Colon (tissue), 2 donors: Measurements from ENCODE around the gene SACS.
"Not testable (repeated sequence)": the region's sequence is repeated elsewhere in the genome, so short reads cannot be mapped to it uniquely, and the experiment has no call there.

ENCODE experiments used
- FAIRE-seq: peaks from 2 replicates; lab custom pipeline; 2012; peaks lifted over from hg19 to GRCh38; lab: Jason Lieb, UNC
- donor health status: control.
- donor health status: control.

The SACS gene

DNA sequence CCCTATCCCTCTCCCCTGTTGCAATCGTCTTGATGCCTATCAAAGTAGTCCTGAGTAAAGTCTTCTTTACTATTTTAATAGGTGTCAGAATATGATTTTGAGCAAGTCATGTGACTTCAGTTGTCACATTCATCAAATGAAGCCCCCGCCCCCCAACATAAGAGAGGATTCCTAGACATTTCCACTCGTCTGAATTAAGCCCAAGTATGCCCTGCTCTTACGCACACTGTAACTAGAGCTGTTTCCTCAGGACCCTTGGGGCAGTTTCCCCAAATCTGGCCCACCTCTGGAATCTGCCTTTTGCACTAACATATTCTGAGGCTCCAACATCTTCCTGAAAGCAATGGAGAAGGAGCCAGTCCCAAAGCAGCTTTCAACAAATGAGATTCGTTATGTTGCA, 25.5 kb downstream of the SACS start:
- no peak for FAIRE-seq

DNA sequence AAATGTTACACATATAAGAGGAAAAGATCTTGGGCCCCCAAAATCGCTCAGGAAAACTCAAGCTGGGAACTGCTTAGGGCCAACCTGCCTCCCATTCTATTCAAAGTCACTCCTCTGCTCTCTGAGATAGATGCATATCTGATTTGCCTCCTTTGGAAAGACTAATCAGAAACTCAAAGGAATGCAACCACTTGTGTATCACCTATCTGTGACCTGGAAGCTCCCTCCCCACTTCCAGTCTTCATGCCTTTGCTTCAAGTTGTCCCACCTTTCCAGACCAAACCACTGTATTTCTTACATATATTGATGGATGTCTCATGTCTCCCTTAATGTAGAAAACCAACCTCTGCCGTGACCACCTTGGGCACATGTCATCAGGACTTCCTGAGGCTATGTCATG, 32.3 kb downstream of the SACS start:
- FAIRE-seq, result not testable (repeated sequence)

DNA sequence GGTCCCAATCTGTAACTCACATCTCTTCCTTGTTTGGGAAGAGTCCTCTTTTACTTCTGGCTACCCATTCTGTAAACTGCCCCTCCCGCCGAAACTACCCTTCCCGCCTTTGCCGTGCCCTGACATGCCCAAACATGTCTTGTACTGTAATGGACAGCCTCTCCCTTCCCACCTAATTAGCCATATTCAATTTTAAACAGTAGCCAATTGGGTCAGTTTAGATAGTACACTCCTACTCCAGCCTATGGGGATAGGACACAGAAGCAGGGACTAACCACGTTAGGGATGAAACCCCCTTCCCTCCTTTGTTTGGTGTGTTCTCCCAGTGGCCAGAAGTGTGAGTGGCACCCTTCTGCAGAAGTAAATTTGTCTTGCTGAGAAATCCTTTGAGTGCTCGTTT, 34.2 kb downstream of the SACS start:
- FAIRE-seq, result no peak

DNA sequence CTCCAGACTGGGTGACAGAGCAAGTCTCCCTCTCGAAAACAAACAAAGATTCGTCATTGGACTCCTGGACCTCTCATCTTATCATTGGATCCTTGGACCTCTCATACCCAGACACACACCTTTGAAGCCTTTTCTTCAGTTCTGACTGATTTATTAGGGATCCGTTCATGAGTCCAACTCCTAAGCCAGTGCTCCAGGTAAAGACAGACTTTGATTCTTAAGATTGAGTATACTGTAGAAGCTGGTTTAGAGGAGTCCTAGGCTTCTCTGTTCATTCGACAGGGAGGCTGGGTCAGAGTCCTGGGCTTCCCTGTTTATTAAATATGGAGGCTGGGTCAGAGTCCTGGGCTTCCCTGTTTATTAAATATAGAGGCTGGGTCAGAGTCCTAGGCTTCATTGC, 38.7 kb downstream of the SACS start:
- FAIRE-seq, result no peak

DNA sequence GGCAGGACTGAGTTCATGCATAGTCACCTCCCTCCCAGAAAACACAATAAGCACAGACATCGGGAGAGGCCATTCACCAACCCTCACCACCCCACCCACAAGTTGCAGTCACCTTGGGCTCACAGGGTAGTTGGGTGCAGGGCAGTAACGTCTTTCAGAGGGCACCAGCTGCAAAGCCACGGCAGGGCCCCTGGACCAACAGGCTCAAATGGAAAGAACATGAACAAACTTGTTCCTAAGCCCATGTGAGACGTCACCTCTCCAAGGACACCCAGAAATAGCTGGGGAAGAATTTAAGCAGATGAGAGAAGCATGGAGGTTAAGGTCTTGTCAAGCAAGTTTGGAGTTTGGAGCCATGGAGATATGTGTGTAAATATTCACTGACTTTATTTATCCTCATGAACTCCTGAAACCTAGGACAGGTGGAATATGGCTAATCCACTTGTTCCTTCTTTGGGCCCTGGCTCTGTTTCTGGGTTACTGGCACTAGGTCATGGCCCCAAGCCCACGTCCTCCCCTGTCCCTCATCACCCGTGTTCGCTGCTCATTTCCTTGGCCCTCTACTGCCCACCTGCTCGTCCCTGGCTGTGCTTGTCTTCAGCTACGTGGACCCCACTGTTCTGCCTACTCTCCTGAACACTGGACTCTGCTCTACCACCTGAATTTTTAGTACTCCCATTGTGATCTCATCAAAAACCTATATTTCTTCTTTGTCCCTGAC, 40.4 kb downstream of the SACS start:
- no peak for FAIRE-seq

DNA sequence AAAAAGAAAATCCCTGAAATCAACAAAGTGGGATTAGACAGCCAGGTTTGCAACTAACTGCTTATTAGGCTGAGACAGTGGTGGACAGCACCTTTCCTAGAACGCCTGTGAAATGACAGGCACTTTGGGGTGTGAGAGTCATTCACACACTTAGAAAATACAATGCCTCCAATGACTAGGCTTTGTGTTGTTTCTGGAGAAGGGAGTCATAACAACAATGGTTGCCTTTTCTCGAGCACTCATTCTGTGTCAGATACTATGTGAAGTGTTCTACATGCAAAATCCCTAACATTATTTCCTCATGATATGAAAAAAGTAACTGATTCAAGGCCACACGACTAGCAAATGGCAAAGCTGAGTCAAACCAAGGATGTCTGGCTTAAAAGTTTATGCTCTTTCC, 41.2 kb downstream of the SACS start:
- FAIRE-seq, result no peak

DNA sequence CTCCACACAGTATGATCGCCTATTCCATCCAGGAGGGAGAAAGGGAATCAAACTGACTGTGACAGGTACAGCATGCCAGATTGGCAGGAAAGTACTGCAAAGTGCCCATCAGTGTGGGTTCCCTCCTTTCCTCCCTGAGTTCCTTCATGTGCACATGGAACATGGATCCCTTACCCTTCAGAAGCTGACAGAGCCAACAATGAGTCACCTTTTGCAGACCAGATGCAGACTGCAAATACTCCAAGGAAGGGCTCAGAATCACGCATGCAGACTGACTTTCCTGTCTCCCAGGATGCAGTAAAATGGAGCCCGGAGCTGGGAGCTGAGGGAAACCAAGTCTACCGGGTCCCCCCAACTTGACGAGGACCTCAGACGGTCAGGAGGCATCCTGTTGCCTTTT, 41.8 kb downstream of the SACS start:
- no peak for FAIRE-seq

DNA sequence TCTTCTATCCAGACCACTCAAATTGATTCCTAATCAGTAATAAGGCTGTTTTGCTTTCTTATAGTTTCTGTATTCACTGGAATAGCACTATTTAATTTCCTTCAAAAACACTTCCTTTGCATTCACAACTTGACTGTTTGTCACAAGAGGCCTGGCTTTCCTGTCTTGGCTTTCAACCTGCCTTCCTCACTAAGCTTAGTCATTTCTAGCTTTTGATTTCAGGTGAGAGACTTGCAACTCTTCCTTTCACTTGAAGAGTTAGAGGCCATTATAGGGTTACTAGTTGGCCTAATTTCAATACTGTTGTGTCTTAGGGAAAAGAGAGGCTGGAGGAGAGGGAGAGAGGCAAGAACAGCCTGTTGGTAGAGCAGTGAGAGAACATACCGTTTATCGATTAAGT, 47.0 kb downstream of the SACS start:
- FAIRE-seq, result no peak

DNA sequence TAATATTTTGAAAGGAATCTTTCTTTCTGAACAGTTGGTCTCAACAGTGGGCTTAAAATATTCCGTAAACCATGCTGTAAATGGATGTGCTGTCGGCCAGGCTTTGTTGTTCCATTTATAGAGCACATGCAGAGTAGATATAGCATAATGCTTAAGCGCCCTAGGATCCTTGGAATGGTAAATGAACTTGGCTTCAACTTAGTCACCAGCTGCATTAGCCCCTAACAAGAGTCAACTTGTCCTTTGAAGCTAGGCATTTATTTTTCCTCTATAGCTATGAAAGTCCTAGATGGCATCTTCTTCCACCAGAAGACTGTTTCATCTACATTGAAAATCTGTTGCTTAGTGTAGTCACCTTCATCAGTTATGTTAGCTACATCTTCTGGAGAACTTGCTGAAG, 47.6 kb downstream of the SACS start:
- no peak for FAIRE-seq

DNA sequence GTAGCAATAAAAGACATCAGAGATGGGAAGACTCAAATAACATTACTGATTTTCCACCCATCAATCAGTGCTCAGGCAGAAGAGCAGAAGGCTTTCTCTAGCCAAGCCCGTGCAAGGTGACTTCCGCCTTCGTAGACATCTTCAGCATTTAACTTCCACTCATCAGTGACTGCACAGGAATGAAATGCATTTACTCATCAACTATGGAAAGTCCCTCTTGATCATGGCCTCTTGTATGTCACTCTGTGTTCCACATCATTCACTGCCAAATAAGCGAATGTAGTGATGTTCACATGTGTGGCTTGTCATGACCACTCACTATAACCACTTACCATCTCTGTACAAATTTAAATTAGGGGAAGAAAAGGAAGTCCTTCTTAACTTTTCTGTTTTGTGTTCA, 49.4 kb downstream of the SACS start:
- FAIRE-seq, result no peak

DNA sequence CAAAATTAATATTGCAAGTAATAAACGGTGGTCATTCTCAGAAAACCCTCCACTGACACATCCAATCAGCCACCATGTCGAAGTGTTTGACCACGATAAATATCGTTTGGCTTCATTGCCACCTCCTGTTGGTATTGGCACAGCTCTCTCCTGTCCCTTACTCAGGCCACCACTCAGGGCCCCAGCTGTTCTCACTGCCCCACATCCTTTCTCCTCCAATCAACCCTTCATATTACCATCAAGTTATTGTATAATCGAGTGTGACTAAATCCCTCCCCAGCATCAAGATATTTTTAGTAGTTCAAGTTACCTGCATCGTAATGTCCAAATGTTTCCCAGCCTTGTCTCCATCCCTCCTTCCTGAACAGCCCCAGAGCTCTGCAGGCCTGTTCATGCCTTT, 50.4 kb downstream of the SACS start:
- no peak for FAIRE-seq

DNA sequence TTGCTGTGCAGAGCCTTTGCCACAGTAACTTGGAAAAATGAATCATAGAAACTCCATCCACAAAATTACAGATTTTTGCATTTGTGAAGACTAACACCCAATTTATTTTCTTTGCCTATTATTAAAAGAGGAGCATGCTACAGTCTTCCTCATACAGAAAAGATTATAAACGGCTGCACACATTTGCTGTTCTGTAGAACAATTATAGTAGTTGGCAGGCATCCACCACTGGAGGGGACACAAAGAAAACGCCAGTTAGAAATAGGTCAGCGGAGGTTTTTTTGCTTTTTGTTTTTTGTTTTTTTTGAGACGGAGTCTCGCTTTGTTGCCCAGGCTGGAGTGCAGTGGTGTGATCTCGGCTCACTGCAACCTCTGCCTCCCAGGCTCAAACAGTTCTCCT, 51.6 kb downstream of the SACS start:
- no peak for FAIRE-seq

DNA sequence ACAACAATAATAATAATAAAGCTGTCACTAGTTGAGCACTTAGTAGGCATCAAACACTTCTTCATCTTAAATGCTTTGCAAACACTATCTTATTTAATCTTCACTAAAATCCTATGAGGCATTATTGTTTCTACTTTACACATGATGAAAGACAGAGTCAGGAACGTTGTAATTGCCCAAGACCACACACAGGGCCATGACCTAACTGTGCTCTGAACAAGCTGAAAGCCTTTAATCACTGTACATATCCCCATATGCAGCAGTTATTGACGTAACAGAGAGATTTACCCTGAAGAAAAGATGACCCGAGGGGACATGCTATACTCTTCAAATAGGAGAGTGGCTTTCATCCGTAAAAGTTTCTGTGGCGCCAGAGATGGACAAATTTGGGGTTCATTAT, 53.0 kb downstream of the SACS start:
- no peak for FAIRE-seq

DNA sequence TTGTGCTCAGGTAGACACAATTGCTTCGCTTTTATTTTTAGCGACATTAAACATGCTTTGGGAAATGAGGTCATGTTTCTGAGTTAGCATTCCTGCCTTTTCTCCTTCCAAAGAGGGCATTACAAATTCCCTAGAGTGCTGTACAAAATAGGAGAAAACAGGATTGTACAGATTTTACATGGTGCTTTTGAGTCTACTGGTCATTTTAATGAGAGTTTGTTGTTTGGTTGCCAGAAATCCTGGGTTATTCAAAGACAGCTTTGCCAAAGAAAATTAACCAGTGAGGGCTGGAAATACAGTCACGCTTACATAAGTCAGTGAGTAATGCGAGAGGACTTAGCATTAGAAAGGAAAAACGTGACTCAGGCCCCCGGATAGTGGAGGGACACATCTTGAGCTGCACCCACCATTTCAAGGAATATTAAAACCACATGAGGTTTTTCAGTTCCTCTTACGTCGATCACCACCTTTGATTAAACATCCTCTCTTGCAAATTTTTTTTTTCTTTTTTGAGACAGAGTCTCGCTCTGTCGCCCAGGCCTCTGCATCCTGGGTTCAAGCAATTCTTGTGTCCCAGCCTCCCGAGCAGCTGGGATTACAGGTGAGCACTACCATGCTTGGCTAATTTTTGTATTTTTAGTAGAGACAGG, 55.4 kb downstream of the SACS start:
- FAIRE-seq, result no peak

DNA sequence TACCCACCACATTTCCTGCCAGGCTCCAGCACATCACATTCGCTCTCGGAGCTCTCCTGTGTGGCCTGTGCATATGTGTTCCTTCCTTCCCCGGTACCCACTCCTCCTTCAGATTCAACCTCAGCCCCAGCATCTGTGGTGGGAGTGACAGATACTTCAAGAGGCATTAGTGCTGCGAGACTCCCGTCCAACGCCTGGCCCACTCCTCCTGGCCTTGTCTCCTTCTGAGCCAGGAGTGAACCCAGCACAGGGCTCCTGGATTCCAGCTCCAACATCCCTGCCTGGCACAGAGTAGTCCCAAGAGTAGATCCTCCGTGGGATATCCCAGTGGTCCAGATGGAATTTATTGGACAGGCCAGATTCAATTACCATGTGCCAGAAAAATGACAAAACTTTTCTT, 55.9 kb downstream of the SACS start:
- no peak for FAIRE-seq

DNA sequence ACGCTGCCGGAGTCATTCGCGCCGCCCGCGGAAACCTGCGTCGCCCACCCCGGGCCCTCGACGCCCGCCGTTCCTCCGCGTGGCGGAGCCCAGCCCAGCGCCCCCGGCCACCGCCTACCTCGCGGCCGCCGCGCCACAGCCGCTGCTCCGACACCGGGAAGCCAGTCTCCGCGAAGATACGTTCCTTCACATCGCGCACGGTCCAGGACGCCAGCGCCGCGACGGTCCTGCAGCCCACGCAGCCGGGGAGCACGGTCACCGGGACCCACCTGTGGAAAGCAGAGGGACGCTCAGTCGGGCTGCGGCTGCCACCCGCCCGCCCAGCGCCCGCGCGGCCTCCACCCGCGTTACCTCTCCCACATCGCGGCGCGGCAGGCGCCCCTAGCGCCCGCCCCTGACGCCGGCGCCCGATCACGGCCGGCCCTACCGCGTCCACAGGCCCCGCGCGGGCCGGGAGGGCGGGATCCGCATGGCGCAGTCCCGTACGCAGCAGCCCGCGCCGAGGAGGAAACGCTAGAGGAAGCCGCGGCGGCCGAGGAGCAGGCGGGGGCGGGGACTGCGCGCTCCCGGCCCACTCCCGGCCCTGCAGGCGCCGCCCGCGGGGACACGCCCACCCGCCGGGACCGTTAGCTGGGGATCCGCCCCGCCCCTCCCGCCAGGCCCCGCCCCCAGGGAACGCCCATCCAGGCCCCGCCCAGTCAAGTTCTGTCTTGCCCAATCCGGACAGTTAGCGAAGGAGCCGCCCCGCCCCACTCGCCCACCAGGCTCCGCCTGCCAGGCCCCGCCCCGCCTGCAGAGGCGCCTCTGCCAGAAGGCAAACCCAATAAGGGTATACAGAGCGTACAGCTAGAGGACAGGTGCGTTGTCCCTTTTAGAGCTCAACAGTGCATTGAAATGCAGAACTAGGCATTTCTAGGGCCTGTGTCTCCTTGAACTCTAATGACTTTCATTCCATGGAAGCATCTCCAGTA, 58.2 kb downstream of the SACS start:
- no peak for FAIRE-seq

DNA sequence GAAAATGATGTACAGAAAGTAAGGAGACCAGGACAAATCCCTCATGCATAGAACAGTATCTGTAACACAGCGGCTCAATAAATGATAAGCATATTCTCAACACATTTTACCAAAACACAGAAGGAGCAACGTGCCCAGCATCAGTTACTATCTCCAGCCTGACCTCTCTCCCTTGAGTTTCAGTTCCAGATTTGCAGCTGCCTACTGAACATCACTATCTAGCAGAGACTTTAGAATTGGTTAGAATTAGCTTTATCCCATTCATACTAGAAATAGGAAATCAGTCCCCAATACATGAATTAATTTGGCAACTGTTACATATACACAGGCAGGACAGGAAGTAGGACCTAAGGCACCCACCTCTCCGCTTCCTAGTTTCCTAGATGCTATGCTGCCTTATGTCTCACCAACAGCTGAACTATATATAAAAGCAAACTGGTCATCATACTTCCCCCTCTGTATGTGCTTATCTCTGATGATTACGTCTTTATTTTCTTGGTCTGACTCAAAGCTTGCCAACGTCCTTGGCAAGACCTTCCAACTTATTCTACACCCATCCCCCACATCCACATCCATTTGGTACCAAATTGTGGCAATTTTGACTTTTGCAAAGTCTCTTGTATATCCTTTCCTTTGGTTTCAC, 61.1 kb downstream of the SACS start:
- FAIRE-seq, result no peak

DNA sequence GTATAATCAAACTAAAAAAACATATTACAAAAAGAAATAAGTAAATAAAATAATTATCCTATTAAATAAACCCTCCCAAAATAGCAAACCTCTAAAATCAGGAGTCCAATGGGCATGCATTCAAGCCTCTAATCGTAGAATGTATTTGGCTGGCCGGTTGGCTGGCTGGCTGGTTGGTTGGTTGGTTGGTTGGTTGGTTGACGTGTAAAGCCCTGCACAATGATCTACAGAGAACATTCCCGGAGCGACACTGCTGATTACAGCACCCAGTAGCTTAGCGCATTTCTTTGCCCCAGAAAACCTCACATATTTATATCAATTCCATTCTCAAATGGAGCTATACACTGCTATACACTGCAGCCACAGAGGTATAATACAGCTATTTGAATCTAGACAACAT, 65.6 kb downstream of the SACS start:
- FAIRE-seq, result no peak

DNA sequence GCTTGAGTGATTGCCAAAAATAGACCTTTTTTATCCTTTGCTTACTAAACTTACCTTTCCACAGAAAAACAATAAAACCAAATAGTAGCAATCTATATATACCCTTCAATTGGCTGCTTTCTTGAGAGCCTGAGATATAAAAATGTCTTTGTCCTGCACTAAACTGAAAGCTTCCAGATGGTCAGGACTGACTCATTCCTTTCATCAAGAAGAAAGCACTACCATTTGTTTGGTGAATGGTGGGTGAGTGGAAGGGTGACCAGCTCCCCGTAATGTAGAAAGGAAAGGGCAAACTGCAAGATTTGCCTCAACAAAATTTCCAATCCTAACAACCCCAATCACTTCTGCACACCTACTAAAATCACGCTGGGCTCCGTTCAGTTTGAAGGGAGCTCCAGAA, 67.8 kb downstream of the SACS start:
- FAIRE-seq, result no peak

DNA sequence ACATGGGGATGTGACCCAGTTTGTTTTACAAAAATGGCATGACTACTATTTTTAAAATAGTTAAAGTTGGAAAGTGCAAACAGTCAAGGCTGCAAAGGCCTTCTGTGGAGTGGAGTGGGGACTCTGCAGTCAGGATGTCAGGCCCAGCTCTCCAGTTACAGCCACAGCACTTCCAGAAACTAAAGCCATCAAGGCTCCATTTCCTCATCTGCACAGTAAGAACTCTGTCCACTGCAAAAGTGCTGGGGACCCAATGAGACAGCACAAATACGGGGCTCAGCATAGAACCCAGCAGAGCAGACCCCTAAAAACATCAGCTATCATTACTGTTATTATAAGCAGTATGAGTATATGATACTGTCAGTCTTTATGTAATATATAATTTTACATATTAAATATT, 73.6 kb downstream of the SACS start:
- FAIRE-seq, result no peak

DNA sequence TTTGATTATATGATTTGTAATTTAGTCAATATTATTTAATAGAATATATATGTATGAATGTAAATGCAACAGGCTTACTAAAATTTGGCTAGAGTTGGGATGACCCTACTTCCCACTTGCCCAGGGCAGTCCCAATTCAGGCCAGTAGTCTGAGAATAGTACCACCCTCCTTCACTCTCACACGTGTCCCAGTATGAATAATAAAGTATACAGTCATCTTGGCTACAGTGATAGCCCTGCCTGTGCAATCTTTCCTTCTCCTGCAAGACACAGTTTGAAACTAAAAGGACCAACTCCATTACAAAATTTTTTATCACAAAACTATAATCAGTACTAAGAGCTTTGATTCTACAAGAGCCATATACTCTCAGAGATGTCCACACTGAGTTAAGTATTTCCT, 76.2 kb downstream of the SACS start:
- no peak for FAIRE-seq

DNA sequence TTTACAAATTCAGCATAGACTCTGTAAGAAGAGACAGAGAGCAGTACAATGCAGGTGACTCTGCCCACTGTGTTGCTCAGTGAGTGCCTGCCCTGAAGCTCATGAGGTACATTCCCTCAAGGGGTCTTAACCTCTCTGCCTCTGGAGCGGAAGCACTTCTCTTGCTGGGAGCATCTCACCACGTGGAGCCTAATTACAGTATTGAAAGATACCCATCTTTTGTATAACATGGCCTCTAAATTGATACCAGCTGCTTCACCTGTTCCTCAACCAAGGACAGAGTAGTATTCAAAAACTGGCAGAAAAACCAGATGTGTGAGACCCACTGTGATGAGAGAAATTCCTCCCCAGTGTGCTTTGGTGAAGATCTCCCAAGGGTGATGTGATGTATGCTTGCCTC, 77.1 kb downstream of the SACS start:
- FAIRE-seq, result no peak

DNA sequence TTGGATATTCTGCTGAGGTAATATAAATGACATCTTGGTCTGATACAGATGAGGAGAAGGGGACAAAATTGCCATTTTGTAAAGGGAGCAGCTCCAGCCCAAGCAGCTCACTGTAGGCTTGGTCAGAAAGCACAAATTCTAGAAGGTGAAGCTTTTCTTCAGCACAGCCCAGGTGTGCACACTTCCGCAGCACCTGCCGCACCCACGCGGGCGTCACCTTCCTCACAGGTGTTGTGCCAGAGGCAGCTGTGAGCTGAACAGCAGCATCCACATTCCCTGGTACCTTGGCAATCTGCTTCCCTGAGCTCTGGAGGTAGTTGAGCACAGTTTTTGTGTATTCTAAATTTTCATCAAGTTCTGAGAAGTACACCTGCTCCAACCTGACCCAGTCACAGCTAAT, 79.0 kb downstream of the SACS start:
- no peak for FAIRE-seq
